HG03460 (cell line): Measurements from ENCODE around the gene DNMT3L.
"Not testable (repeated sequence)": the region's sequence is repeated elsewhere in the genome, so short reads cannot be mapped to it uniquely, and the experiment has no call there.

ENCODE experiments used
- ATAC-seq: cut with Tn5 transposase; IDR thresholded peaks from one replicate; pipeline ENCODE4 v1.9.1; 2021; ENCODE audit not compliant: unreplicated experiment

The DNMT3L gene

GRCh38 chr21:44249204-44250037 lies 12.3 kb downstream of the DNMT3L start:
- not testable (repeated sequence) for ATAC-seq

DNA sequence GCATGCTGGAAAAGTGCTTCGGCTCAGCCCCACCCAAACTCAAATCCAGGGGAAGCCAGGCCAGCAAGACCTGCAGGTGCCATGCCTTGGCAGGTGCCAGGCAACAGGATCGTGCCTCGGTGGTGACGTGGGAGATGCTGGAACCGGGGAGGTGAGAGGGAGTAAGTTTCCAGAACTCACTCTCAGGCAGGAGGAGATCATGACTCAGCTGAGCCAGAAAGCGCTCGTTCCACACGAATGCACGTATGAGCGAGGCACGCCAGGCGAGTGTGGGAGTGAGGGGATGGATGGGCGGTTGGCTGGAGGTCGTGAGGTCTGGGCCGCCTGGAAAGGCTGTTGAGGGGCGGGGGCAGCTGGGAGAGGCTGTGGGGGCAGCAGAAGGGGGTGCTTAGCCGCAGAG lies 13.8 kb downstream of the DNMT3L start:
- ATAC-seq = not testable (repeated sequence)

- ATAC-seq = peak; percentile 46
Measured at GRCh38 chr21:44243980-44244379, 17.7 kb downstream of the DNMT3L start.

DNA sequence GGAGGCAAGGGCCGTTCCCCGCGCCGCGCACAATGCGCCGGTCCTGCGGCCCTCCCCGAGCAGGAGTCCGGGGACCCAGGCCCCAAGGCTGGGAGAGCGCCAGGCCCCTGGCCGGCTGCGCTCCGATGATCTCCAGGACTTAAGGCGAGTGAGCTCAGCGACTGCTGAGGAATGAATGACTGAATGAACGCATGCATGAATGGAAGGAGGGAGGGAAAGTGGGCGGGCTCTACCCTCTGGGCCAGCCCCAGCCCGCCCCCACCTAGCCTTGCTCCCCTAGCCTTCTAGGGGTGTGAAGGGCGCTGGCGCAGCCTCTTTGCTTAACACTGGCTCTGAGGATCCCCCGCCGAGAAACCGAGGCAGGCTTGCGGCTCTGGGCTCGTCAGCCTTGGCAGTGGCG lies 20.4 kb downstream of the DNMT3L start:
- not testable (repeated sequence) for ATAC-seq

DNA sequence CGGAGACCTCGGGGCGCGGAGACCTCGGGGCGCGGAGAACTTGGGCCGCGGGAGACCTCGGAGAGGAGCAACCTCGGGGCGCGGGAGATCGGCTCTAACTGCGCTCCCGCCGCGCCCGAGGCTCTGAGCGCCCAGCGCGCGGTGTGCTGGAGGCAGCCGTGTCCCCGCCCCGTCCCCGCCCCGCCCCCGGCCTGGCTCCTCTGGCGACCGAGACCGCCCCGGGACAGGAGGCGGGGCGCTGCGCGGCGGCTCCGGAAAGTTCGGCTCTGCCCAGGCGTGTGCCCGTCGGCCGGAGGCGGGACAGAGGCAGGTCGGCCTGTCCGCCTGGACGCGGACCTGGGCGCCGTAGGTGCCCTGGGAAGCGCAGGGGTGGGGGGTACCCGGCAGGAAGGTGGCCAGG lies 20.9 kb downstream of the DNMT3L start, which contains the start of gene ICOSLG:
Gene ICOSLG (minus strand): TSS at position 102 of the 400 bp plus-strand sequence. CDS start 126 bp downstream, outside the sequence.
- not testable (repeated sequence) for ATAC-seq

DNA sequence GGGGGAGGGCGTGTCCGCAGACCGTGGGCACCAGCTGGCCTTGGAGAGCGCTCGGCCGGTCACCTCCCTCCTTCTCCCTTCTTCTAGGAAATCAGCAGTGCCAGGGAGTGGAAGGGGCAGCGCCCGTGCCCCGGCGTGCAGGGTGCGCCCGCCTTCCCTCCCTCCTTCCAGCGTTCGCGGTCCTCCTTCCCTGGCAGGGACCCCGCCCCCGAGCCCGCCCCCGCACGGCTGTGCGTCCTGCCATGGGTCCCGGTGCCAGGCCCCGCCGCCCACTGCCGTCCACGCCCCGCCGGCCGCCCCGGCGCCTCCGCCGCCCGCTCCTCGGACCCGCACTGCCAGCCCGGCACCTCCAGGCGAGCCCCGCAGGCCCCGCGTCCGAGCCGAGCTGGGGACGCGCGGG lies 21.3 kb downstream of the DNMT3L start:
- ATAC-seq = not testable (repeated sequence)

- ATAC-seq = not testable (repeated sequence)
Measured at GRCh38 chr21:44229561-44229960, 32.1 kb downstream of the DNMT3L start.

- ATAC-seq = not testable (repeated sequence)
Measured at GRCh38 chr21:44228109-44228508, 33.6 kb downstream of the DNMT3L start.

DNA sequence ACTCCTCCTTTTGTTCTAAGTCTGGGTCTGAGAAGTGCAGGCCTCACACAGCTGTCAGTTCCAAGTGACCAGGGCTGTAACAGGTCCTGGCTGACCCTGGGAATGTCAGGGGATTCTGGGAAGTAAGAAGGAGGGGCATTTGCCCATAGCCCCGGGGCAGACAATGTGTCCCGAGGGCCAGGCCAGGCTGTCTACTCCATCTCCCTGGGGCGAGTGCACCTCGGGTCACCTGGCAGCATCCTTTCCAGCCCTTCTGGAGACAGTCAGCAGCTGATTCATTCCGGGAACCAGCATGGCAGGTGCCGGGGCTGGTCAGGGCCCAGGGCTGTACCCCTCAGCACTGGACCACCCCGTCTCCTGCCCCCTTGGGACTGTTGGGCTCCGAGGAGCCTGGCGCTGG lies 34.1 kb downstream of the DNMT3L start:
- not testable (repeated sequence) for ATAC-seq

GRCh38 chr21:44225605-44226004 lies 36.1 kb downstream of the DNMT3L start:
- ATAC-seq = not testable (repeated sequence)

- not testable (repeated sequence) for ATAC-seq
Measured at GRCh38 chr21:44223334-44223733, 38.4 kb downstream of the DNMT3L start.

- not testable (repeated sequence) for ATAC-seq
Measured at GRCh38 chr21:44220674-44221073, 41.0 kb downstream of the DNMT3L start.

- ATAC-seq = not testable (repeated sequence)
Measured at GRCh38 chr21:44218461-44218860, 43.2 kb downstream of the DNMT3L start.

GRCh38 chr21:44211978-44212377 lies 49.7 kb downstream of the DNMT3L start:
- ATAC-seq = not testable (repeated sequence)

- ATAC-seq = not testable (repeated sequence)
Measured at GRCh38 chr21:44211574-44211973, 50.1 kb downstream of the DNMT3L start.

- ATAC-seq = not testable (repeated sequence)
Measured at GRCh38 chr21:44207860-44208646, 53.6 kb downstream of the DNMT3L start.

GRCh38 chr21:44206698-44207676 lies 54.7 kb downstream of the DNMT3L start:
- ATAC-seq = peak; percentile 63

- not testable (repeated sequence) for ATAC-seq
Measured at GRCh38 chr21:44206187-44206586, 55.5 kb downstream of the DNMT3L start.

DNA sequence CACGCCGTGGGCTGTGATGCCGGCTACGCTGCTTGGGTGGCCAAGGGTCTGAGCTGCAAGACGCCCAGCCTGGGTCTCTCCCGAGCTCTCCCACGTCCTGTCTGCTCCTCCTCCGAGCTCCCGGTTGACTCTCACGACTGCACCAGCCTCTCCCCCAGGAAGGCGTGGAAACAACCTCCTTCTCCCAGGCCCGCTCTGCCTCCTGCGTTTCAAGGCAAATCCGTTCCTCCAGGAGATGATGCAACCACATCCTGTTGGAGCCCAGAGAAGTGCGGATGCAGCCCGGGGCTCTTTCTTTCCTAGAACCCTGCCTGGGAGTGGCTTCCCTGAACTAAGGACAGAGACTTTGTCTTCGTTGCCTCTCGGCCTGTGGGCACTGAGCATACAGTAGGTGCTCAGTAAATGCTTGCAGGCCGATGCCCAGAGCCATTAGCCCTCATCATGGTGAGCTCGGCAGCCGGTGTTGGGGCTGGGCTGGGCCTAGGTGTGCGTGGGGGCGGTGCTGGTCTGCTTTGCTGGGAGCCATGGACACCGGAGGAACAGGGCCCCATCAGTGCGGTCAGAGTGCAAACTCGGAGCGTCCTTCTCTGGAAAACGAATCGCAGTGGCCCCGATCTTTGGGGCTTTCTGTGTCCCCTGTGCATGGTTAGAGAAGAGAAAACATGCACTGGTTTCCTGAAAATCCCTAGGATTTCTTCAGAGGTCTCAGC lies 59.0 kb downstream of the DNMT3L start:
- not testable (repeated sequence) for ATAC-seq

GRCh38 chr21:44199997-44200396 lies 61.7 kb downstream of the DNMT3L start:
- not testable (repeated sequence) for ATAC-seq
